D721Med (cell line): Measurements from ENCODE around the gene GOLM1.
A peak's percentile ranks its signal among the peaks of the same experiment; 100 is the strongest.

ENCODE experiments used
- DNase-seq: peaks from one replicate; pipeline ENCODE4 v3.0.0; 2011; ENCODE audit warnings: low spot score; ENCODE audit not compliant: insufficient read length
- FAIRE-seq: peaks from 2 replicates; lab custom pipeline; 2011; peaks lifted over from hg19 to GRCh38; lab: Jason Lieb, UNC
- TF ChIP-seq, protein P1 (sequence below): IDR thresholded peaks from 2 replicates; pipeline ENCODE4 v1.5.1; 2012; ENCODE audit warnings: mild to moderate bottlenecking, control low read depth; ENCODE audit not compliant: insufficient read depth; ENCODE audit errors: missing control alignments

GOLM1 gene

DNA sequence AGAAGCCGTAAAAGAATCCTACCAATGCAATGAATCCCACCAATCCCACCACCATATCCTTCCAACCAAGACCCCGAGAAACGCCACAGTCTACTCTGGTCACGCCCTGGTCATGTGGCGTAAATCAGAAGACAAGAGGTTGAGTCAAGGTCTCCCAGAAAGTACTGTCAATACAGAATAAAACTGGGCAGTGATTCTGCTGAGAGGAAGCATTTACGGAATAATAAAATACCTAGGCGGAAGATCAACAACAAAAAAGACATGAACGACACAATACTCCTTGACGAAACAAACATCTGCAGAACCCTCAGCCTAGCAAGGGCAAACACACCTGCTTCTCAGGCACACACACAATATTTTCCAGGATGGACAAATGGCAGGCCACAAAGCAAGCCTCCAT is 62.8 kb downstream of the GOLM1 start:
- DNase-seq: no peak
- FAIRE-seq: no peak
- TF ChIP-seq, protein P1, sequence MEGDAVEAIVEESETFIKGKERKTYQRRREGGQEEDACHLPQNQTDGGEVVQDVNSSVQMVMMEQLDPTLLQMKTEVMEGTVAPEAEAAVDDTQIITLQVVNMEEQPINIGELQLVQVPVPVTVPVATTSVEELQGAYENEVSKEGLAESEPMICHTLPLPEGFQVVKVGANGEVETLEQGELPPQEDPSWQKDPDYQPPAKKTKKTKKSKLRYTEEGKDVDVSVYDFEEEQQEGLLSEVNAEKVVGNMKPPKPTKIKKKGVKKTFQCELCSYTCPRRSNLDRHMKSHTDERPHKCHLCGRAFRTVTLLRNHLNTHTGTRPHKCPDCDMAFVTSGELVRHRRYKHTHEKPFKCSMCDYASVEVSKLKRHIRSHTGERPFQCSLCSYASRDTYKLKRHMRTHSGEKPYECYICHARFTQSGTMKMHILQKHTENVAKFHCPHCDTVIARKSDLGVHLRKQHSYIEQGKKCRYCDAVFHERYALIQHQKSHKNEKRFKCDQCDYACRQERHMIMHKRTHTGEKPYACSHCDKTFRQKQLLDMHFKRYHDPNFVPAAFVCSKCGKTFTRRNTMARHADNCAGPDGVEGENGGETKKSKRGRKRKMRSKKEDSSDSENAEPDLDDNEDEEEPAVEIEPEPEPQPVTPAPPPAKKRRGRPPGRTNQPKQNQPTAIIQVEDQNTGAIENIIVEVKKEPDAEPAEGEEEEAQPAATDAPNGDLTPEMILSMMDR: no peak

DNA sequence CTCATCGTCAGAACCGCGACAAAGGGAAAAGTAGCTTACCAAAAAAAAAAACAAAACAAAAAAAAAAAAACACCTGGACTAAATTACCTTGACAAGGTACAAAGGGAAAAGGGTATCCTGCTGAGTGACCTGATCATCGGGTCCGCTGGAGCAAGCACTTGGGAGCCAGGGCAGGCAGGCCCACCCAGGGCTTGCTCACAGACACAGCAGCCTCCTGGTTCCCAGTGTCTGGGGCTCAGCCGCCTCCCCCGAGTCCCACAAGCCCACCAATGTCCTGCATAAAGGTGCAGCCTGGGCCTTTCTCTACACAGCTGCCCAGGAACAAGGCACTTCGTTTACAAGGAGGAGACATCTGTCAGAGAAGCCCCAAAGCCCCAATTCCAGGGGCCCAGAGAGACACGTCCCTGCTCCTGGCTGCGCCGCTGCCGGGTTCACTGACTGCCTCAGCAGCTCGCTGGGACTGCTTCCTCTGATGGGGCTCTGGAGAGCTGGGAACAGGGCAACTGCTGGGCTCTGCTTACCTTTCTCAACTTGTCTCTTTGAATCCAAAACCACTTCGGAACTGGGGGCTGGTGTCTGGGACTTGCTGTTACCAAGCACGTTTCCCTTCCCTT is 63.4 kb downstream of the GOLM1 start:
- TF ChIP-seq, protein P1: no peak
- FAIRE-seq (no peak), DNase-seq (no peak)

DNA sequence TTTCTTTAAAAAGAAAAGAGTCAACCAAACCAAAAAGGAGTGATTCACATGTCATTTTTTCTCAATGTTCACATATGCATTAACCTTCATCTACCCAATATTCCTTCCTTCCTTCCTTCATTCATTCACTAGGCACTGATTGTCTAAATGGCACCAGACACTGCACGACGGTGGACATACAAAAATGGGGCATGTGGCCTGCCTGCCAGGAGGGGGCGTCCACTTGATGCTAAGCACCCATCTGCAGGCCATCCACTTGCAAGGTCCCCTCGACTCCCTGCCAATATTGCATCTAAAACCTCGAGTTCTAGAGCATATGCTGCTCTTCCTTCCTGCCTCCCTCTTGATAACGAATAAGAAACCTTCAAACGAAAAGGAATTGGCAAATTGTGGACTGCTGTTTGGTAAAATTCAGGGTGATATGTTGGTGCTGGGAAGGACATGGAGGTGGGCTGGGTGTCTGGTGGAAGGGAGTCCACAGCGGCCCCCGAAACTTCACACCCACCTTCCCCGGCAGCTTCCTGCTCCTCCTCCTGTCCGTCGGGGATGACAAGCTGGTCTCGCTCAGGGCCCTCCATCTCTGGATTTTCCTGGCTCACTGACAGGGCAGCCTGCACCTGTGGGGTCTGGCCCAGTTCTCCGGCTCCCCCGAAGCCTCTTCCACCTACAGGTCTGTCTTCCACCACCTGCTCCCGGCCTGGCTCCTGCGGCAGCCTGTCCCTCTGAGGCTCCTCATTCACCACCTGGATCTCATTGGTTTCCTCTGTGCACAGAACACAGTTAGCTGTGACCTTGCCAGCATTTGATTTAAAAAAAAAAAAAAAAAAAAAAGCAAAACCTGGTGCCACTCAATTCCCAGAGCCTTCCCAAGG is 64.3 kb downstream of the GOLM1 start:
- FAIRE-seq: no peak

DNA sequence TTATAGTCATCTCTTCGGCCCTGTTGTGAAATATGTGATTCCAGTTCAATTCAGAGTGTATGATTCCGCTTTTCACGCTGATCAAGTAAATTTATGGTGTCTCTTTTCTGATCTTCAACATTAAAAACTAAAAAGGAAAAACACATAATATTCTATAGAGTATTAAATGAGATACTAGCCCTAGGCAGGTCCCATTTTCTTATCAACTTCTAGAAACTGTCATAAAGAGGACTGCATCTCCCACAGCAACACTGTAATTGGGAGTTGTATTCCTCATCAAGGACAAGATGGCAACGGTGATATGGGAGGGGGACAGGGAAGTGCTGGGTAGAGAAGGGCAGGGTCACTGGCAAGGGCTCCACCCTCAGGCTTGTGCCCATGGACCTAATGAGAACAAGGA is 71.6 kb downstream of the GOLM1 start:
- TF ChIP-seq, protein P1: no peak
- FAIRE-seq: no peak
- DNase-seq: no peak

More for the DNA sequence above, 64.3 kb downstream of the GOLM1 start:
- peak; percentile 75 for DNase-seq
- TF ChIP-seq, protein P1: peak; percentile 70

DNA sequence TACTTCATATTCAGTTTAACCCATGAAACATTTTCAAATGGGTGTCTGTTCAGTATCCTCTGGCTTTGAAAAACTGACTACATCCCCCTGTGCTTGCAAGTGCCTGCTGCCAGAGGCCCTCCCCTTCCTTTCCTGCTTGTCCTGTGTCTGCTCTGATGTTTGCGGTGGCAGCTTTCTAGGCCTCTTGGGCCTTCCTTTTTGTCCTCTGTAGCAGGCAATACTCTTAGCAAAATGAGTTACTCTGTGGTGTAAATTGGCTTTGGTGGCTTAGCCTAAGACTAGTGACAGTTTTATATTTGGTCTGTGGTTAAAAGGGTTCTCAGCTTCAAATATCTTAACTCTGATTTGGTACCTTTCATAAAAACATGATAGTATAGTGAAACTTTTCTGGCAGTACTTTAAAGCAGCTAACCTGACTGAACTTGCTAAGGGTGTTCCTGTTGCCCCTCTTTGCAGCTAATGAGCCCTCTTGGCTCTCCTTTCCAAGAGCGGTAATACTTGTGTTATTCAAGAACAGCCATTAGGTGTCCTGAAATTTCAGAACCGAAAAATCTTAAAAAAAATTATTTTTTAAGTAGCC is 76.6 kb downstream of the GOLM1 start:
- DNase-seq (no peak), FAIRE-seq (no peak)
- TF ChIP-seq, protein P1: no peak

DNA sequence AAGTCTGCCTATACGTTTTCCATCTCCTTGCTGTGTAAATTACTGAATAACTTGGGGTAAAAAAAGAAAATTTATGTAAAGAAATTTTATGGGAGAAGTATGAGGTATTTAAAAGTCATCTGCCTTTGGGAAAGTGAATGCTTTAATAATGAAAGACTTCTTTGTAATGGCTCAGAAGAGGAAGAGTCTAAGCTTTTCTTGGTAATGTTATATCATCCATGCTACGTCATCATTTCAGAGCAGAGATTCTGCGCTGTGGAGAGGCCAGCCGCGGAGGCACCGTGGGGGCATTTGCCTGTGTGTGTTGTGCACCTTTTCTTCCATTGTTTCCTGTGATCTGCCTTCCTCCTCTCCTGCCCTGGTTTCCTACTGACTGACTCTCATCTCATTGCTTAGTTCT is 78.2 kb downstream of the GOLM1 start:
- FAIRE-seq: no peak
- DNase-seq: no peak
- TF ChIP-seq, protein P1: no peak
